Smooth muscle cell (in vitro differentiated cells): Measurements from ENCODE around the gene TIGD3. TPM values are rescaled to one million over a fixed set of nuclear protein-coding genes. Genes with fewer than 3 reads are reported as not detected.

Experiments used
- DNase-seq: peaks from one replicate; lab custom pipeline; 2025; ENCODE audit not compliant: unreplicated experiment; lab: John Stamatoyannopoulos, UW
- H2AFZ ChIP-seq: fragments of 200-600 bp; sonication (generic); 2 replicates; pipeline ENCODE4 v1.6.0; 2016; ENCODE audit warnings: antibody characterized with exemption, low read depth, mild to moderate bottlenecking
- H3F3A ChIP-seq: fragments of 200-600 bp; sonication (generic); 2 replicates; pipeline ENCODE4 v1.6.0; 2017; ENCODE audit warnings: antibody characterized with exemption, low read depth
- H3K27ac ChIP-seq: fragments of 200-600 bp; sonication (generic); 2 replicates; pipeline ENCODE4 v1.5.1; 2016; ENCODE audit warnings: low read depth, mild to moderate bottlenecking
- H3K27me3 ChIP-seq: fragments of 200-600 bp; sonication (generic); 2 replicates; pipeline ENCODE4 v1.6.1; 2016; ENCODE audit warnings: low read depth, mild to moderate bottlenecking
- H3K36me3 ChIP-seq: fragments of 200-600 bp; sonication (generic); 2 replicates; pipeline ENCODE4 v1.5.1; 2016; ENCODE audit warnings: low read depth
- H3K4me1 ChIP-seq: fragments of 200-600 bp; sonication (generic); 2 replicates; pipeline ENCODE4 v1.5.1; 2016; ENCODE audit warnings: low read depth
- H3K4me2 ChIP-seq: fragments of 200-600 bp; sonication (generic); 2 replicates; pipeline ENCODE4 v1.6.0; 2016; ENCODE audit warnings: mild to moderate bottlenecking
- H3K4me3 ChIP-seq: fragments of 200-600 bp; sonication (generic); 2 replicates; pipeline ENCODE4 v1.5.1; 2016; ENCODE audit warnings: mild to moderate bottlenecking
- H3K79me2 ChIP-seq: fragments of 200-600 bp; sonication (generic); 2 replicates; pipeline ENCODE4 v1.6.0; 2016; ENCODE audit warnings: low read depth, mild to moderate bottlenecking
- H3K9ac ChIP-seq: fragments of 200-600 bp; sonication (generic); 2 replicates; pipeline ENCODE4 v1.6.0; 2016; ENCODE audit warnings: low read depth
- H3K9me3 ChIP-seq: fragments of 200-600 bp; sonication (generic); replicated peaks from 2 replicates; pipeline ENCODE4 v1.5.1; 2016; ENCODE audit warnings: low read depth
- H4K20me1 ChIP-seq: fragments of 200-600 bp; sonication (generic); 2 replicates; pipeline ENCODE4 v1.6.0; 2016; ENCODE audit warnings: low read depth
- WGBS: methylation state at CpG from one replicate; pipeline ENCODE4 v1.1.7; 2016; ENCODE audit warnings: low lambda C conversion rate; 5-methylcytosine and 5-hydroxymethylcytosine counted together
- polyA plus RNA-seq: library from polyadenylated mRNA; unstranded; fragments of >200 nt; fragmentation: Nextera tagmentation; extraction: Ambion mirVana; gene quantifications from 2 replicates; pipeline ENCODE4 v1.2.1, GENCODE V29; 2016
- total RNA-seq: library from RNA; depleted of rRNA; stranded (reverse); fragments of >200 nt; gene quantifications from 2 replicates; pipeline ENCODE4 v1.2.3, GENCODE V29; 2014
- TF ChIP-seq, protein P1 (sequence below): fragments of 200-600 bp; sonication (generic); IDR thresholded peaks from 2 replicates; pipeline ENCODE4 v1.5.1; 2017; ENCODE audit warnings: borderline replicate concordance, mild to moderate bottlenecking, antibody characterized with exemption; ENCODE audit not compliant: insufficient read depth, poor library complexity, severe bottlenecking

Gene TIGD3
- total and polyA plus RNA-seq, 2 experiments from 2014 or later, result 0.49 TPM; not detected in 1

DNA sequence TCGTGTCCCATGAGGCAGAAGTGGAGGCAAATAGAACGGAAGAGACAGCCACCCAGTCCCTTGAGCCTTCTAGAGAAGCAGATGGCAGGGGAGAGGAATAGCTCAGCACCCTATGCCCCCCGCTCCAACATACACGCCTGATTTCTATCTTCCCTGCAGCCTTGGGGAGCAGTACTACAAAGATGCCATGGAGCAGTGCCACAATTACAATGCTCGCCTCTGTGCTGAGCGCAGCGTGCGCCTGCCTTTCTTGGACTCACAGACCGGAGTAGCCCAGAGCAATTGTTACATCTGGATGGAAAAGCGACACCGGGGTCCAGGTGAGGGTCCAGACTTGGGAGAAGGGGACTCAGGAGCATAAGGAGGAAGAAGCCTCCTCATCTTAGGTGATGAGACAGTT, 14.3 kb upstream of the TIGD3 start:
- peaks cover 53% of the 10 kb centered on the region for H3K79me2 ChIP-seq
- TF ChIP-seq, protein P1, sequence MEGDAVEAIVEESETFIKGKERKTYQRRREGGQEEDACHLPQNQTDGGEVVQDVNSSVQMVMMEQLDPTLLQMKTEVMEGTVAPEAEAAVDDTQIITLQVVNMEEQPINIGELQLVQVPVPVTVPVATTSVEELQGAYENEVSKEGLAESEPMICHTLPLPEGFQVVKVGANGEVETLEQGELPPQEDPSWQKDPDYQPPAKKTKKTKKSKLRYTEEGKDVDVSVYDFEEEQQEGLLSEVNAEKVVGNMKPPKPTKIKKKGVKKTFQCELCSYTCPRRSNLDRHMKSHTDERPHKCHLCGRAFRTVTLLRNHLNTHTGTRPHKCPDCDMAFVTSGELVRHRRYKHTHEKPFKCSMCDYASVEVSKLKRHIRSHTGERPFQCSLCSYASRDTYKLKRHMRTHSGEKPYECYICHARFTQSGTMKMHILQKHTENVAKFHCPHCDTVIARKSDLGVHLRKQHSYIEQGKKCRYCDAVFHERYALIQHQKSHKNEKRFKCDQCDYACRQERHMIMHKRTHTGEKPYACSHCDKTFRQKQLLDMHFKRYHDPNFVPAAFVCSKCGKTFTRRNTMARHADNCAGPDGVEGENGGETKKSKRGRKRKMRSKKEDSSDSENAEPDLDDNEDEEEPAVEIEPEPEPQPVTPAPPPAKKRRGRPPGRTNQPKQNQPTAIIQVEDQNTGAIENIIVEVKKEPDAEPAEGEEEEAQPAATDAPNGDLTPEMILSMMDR, result no peak
- H3K36me3 ChIP-seq, result no peaks in the 10 kb centered on the region
- H3K4me3 ChIP-seq, result no peak overlapping the region
- H3K4me2 ChIP-seq, result no peak overlapping the region
- no peaks in the 10 kb centered on the region for H3K27me3 ChIP-seq
- no peak overlapping the region for H2AFZ ChIP-seq
- no peaks in the 10 kb centered on the region for H3K9me3 ChIP-seq
- 97% methylated on average over 11 of the region's 11 CpGs for WGBS
- H3K9ac ChIP-seq, result no peak overlapping the region
- H3K4me1 ChIP-seq, result peaks cover 6% of the 10 kb centered on the region
- H3F3A ChIP-seq, result peaks cover 9% of the 10 kb centered on the region
- H4K20me1 ChIP-seq, result peaks cover 89% of the 10 kb centered on the region
- H3K27ac ChIP-seq, result no peak overlapping the region
- no peak for DNase-seq

DNA sequence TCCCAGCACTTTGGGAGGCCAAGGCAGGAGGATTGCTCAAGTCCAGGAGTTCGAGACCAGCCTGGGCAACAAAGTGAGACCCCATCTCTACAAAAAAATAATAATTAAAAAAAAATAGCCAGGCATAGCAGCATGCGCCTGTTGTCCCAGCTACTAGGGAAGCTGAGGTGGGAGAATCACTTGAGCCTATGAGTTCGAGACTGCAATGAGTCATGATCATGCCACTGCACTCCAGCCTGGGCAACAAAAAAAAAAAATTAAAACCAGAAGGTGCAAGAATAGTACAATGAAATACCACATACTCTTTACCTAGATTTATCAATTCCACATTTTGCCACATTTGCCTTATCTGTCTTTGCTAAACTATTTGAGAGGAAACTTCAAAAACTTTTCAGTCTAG, 12.7 kb upstream of the TIGD3 start:
- DNase-seq, result no peak
- Histone ChIP-seq H3K36me3 (peaks cover 6% of the 10 kb centered on the region), H3K27ac (no peak overlapping the region)

DNA sequence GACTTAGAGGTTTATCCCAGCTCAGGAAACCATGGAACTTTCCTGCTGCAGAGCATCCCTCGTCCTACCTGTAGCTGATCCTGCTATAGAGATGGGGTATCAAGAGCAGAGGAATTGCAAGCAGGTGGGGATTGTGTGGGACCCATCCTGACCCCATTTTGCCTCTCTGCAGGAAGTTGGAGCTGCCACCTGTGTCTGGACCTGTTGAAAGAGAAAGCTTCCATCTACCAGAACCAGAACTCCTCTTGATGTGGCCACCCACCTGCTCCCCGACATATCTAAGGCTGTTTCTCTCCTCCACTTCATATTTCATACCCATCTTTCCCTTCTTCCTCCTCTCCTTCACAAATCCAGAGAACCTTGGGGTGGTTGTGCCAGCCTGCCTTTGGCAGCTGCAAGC, 3.0 kb upstream of the TIGD3 start:
- H3K9ac ChIP-seq, result no peak overlapping the region
- H3K36me3 ChIP-seq, result peaks cover 16% of the 10 kb centered on the region
- no peak for DNase-seq
- H3K9me3 ChIP-seq, result no peaks in the 10 kb centered on the region
- no peak overlapping the region for H3K27ac ChIP-seq
- peaks cover 18% of the 10 kb centered on the region for H3K27me3 ChIP-seq
- no peaks in the 10 kb centered on the region for H3K4me1 ChIP-seq
- H3K79me2 ChIP-seq, result no peaks in the 10 kb centered on the region
- no peak overlapping the region for H3K4me3 ChIP-seq
- peaks cover 45% of the 10 kb centered on the region for H4K20me1 ChIP-seq
- TF ChIP-seq, protein P1, result no peak
- H3K4me2 ChIP-seq, result no peak overlapping the region
- H3F3A ChIP-seq, result peaks cover 26% of the 10 kb centered on the region
- WGBS, result 95% methylated on average over 2 of the region's 2 CpGs
- no peak overlapping the region for H2AFZ ChIP-seq

More for the DNA sequence above, 12.7 kb upstream of the TIGD3 start:
- Histone ChIP-seq H3K79me2 (peaks cover 36% of the 10 kb centered on the region), H3K4me3 (no peak overlapping the region), H3K9me3 (no peaks in the 10 kb centered on the region), H3K4me1 (no peaks in the 10 kb centered on the region), H3K4me2 (no peak overlapping the region), H4K20me1 (peaks cover 73% of the 10 kb centered on the region), H2AFZ (no peak overlapping the region), H3K27me3 (no peaks in the 10 kb centered on the region), H3F3A (no peaks in the 10 kb centered on the region), H3K9ac (no peak overlapping the region)
- WGBS, result 83% methylated on average over 3 of the region's 3 CpGs
- TF ChIP-seq, protein P1, result no peak

DNA sequence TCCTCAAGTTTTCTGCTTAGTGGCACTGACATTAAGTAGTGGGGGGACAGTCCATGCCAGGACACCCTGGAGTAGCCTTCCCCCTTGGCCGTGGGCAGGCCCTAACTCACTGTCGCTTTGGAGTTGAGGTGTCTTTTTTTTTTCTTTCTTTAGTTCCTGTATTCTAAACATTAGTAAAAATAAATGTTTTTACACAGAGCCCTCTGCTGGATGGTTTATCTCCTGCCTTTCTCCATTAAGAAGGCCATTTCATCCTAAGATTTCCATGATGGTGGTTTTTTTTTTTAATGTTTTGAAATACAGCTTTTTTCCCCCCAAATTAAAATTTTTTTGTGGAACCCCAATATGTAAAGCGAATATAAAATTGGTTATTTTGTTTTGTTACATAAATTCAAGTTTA, 1.8 kb upstream of the TIGD3 start:
- Histone ChIP-seq H3K27ac (no peak overlapping the region), H3K79me2 (no peaks in the 10 kb centered on the region), H2AFZ (no peak overlapping the region), H4K20me1 (peaks cover 45% of the 10 kb centered on the region), H3K36me3 (peaks cover 14% of the 10 kb centered on the region), H3K4me3 (no peak overlapping the region), H3F3A (peaks cover 26% of the 10 kb centered on the region), H3K4me1 (no peaks in the 10 kb centered on the region), H3K27me3 (peaks cover 30% of the 10 kb centered on the region), H3K9ac (no peak overlapping the region), H3K4me2 (no peak overlapping the region), H3K9me3 (no peaks in the 10 kb centered on the region)
- DNase-seq, result no peak
- TF ChIP-seq, protein P1, result peak; percentile 35
- WGBS, result 94% methylated on average over 3 of the region's 3 CpGs
